COLO668 (cell line): ENCODE results near the gene WHRN.

Experiments
- DNase-seq: peaks from one replicate; lab custom pipeline; 2025; ENCODE audit not compliant: unreplicated experiment; lab: John Stamatoyannopoulos, UW

The WHRN gene

GRCh38 chr9:114450833-114451706 is 54.2 kb downstream of the WHRN start:
- no peak for DNase-seq

GRCh38 chr9:114450181-114450580 is 55.1 kb downstream of the WHRN start:
- DNase-seq: no peak

- DNase-seq: no peak
Observed at GRCh38 chr9:114449236-114449635, 56.0 kb downstream of the WHRN start.

DNA sequence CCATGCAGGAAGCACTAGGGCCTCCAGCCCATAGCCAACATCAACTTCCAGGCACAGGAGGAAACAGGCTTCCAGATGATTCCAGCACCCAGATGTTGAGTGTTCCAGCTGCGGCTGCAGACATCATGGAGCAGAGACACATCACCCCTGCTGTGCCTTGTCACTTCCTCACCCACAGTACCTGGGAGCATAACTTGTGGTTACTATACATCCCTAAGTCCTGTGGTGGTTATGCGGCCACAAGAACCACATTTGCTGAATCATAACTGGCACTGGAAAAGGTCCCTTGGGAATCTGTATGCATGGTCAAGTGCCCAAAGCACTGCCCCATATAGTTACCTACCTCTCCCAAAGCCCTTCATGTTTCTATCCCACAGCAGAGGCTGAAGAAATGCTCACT is 56.6 kb downstream of the WHRN start:
- no peak for DNase-seq

- no peak for DNase-seq
Observed at GRCh38 chr9:114446672-114447450, 58.4 kb downstream of the WHRN start.

GRCh38 chr9:114446036-114446435 is 59.2 kb downstream of the WHRN start:
- DNase-seq: no peak

GRCh38 chr9:114445616-114446015 is 59.7 kb downstream of the WHRN start:
- DNase-seq: no peak

GRCh38 chr9:114442022-114442421 is 63.3 kb downstream of the WHRN start:
- no peak for DNase-seq

- no peak for DNase-seq
Observed at GRCh38 chr9:114437401-114437893, 67.8 kb downstream of the WHRN start.

GRCh38 chr9:114434878-114435311 is 70.4 kb downstream of the WHRN start:
- DNase-seq: peak; percentile 33

GRCh38 chr9:114433720-114434255 is 71.5 kb downstream of the WHRN start:
- DNase-seq: no peak

DNA sequence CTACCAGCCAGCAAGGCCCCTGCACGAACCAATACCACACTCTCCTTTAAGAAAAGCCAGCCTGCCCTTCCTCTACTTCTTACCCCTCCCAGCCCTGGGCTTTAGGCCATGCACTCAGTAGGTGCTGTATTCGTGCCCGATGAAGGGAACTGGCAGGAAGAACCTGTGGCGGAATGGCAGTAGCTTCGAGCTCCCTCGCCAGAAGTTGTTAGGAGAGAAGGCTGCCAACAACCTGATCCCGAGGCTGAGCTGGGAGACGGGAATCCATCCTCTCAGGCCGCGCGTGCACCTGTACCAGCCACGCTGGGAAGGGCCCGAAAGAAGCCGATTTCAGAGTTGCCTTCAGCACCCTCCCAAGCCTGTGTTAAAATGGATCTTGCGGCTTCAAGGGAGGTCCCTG is 72.2 kb downstream of the WHRN start:
- no peak for DNase-seq

- no peak for DNase-seq
Observed at GRCh38 chr9:114432323-114433067, 72.8 kb downstream of the WHRN start.

DNA sequence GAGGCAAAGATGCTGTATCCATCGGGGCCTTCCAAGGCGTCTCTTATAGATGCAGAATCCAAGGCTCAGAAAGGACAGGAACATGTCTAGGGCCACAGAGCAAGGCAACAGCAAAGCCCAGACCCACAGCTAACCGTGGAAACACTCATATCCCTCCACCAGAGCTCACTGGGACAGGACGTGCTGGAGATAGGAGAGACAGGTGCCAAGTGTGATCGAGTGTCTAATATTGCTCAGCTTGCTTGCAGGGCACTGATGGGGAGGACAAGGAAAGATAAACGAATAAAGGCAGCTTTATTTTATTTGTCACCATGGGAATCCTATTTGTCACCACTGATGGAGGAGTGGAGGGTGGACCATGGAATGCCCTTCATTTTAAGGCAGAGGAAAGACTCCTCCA is 73.5 kb downstream of the WHRN start:
- no peak for DNase-seq

- DNase-seq: no peak
Observed at GRCh38 chr9:114431003-114431402, 74.3 kb downstream of the WHRN start.

DNA sequence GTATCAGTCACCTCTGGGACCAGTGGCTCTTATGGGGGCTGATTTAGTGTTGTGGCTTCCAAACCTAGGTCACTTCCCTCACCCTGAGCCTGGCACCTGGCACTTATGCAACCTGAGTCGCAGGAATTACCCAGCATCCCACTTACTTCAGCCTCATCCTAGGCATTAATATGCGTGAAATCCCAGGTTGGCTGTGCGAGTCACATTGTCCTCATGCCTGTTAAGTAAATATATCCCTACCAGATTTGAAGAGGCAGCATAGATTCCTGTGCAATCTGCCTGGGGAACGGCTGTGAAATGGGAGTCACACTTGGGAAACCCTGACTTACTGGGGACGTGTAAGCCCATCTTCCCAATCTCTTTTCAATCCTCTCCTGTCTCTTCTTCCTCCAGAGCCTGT is 74.8 kb downstream of the WHRN start:
- peak; percentile 76 for DNase-seq

DNA sequence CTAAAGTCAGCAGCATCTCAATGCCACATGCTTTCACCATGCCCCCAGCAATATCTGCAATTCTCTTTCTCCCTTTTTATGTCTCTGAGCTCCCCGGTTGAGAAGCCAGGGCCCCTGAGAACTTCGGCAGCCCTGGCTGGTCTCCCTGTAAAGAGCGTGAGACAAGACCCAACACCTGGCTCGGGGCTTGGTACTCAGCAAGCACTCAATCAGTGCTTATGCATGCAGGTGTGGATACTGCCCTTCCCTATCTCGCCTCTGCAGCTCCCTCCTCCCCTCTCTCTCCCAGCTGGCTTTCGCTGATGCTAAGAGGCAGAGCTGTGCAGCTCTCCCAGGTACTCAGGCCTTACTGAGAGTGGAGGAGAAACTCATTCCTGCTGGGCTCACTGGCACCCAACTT is 75.8 kb downstream of the WHRN start:
- DNase-seq: no peak

GRCh38 chr9:114428466-114428865 is 76.8 kb downstream of the WHRN start:
- DNase-seq: no peak

GRCh38 chr9:114427644-114428043 is 77.6 kb downstream of the WHRN start:
- no peak for DNase-seq

DNA sequence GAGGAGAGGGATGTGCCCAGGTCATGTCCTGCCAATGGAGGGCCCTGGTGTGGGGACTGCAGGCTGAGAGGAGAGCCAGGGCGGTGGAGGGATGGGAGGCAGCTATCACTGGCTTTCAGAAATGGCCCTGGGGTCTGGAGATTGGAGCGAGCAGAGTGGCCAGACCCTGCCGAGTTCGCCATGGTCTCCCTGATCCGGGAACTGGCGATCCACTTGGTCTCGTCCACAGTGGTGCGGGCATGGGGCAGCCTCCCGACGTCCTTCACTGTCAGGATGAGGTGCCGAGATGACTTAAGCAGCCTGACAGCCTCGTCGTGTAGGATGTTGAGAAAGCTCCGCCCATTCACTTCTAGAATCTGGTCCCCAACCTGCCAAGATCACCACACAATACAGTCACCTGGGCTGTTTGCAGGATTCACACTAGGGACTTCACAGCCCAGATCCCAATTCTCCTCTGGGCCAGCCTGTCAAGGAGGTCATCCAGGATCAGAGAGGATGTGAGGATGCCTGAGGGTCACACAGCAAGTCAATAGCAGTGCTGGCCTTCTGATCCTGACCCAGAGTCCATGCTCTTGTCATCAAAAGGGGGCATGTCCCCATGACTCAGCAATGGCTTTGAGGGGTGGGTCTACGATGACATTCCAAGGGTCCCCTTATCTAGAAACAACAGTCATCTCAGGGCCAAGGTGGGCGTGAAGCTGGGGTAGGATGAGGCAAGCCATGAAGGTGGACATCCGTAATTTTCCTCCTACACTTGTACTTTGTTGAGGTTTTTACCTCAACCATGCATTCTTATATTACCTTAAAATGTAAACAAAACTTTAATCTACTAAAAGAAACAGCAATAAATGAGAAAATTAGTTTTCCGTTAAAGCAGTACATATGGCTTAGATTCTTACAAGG is 79.0 kb downstream of the WHRN start:
- DNase-seq: no peak
